GM20000 (cell line): ENCODE measurements around the gene TP53I13.
A peak's percentile ranks its signal among the peaks of the same experiment; 100 is the strongest.
"Not testable (repeated sequence)": the region's sequence is repeated elsewhere in the genome, so short reads cannot be mapped to it uniquely, and the experiment has no call there.

Experiments used
- DNase-seq: peaks from one replicate; pipeline ENCODE4 v3.0.0; 2012; ENCODE audit warnings: low spot score
- TF ChIP-seq, protein P1 (sequence below): IDR thresholded peaks from 2 replicates; pipeline ENCODE4 v1.5.1; 2012; ENCODE audit warnings: mild to moderate bottlenecking, control low read depth; ENCODE audit errors: extremely low read depth, missing control alignments

TP53I13 gene

DNA sequence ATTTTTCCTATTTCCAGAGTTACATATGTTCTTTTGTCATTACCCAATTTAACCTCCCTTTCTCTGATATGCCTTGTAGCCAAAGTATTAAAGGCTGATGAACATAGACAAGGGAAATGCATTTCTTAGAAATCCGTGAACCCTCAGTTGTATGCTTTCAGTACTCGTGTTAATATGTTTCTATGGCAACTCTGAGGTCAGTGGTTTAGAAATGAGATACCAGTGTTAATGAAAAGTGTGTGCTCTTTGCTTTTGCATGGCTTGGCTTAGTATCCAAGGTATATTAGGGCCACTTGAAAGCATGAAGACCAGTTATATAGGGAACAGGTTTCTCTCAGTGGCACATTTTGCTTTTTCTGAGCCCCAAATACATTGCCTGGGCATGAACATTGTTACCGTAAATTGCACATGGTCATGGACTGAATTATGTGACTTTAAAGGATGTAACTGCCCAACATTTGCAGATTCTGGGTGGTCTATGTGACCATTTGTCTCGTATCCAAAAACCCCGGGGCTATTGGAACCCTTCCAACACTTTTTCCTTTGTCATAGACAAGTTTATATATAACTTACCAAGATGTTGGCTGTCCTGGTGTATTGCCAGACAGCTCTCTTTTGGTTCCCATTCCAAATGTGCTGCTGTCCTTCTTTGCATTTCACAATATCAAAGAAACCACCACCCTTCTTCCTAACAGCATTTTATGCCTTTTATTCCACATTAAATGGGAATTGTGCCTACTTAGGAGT lies 19.2 kb upstream of the TP53I13 start:
- TF ChIP-seq, protein P1, sequence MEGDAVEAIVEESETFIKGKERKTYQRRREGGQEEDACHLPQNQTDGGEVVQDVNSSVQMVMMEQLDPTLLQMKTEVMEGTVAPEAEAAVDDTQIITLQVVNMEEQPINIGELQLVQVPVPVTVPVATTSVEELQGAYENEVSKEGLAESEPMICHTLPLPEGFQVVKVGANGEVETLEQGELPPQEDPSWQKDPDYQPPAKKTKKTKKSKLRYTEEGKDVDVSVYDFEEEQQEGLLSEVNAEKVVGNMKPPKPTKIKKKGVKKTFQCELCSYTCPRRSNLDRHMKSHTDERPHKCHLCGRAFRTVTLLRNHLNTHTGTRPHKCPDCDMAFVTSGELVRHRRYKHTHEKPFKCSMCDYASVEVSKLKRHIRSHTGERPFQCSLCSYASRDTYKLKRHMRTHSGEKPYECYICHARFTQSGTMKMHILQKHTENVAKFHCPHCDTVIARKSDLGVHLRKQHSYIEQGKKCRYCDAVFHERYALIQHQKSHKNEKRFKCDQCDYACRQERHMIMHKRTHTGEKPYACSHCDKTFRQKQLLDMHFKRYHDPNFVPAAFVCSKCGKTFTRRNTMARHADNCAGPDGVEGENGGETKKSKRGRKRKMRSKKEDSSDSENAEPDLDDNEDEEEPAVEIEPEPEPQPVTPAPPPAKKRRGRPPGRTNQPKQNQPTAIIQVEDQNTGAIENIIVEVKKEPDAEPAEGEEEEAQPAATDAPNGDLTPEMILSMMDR: no peak
- DNase-seq: peak; percentile 58

DNA sequence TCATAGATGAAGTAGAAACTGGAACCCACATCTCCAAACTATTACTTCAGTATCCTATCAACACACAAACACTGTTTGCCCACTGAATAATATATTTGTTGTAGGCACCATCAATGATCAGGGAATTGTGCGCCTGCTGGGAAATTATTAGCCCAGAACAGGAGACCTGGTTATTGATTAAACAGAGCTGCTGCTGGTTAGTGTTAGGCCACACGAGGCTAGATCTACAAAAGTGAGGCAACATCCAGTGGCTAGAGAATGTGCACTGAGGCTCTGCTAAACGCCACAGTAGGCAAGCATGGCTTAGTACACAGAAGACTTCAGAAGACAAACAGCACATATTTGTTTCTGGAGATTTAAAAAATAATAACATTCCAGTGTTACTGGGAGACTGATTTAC lies 12.7 kb upstream of the TP53I13 start:
- DNase-seq: no peak
- TF ChIP-seq, protein P1: no peak

DNA sequence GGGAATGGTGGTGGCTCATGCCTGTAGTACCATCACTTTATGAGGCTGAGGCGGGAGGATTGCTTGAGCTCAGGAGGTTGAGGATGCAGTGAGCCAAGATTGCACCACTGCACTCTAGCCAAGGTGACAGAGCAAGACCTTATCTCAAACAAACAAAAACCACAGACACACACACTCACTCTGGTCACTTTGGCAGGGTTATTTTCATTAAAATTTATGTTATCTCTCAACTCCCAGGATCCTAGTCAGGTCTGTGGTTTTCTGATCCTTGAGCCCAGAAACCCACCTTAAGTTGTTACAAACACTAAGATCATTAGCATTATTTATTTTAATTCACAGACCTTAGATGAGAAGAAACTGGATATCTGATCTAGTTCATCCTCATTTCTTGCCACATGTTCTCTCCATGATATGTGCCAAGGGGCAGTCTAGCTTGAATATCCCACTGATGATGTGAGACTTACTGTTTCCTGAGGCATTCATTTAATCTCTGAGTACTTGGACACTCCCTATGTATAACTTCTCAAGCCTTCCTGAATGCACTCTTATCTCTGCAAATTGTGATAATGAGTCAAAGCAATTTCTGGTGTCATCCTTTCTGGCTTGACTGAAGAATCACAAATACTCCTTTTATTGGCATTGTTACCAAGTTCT lies 11.3 kb upstream of the TP53I13 start:
- TF ChIP-seq, protein P1: no peak
- DNase-seq: no peak

DNA sequence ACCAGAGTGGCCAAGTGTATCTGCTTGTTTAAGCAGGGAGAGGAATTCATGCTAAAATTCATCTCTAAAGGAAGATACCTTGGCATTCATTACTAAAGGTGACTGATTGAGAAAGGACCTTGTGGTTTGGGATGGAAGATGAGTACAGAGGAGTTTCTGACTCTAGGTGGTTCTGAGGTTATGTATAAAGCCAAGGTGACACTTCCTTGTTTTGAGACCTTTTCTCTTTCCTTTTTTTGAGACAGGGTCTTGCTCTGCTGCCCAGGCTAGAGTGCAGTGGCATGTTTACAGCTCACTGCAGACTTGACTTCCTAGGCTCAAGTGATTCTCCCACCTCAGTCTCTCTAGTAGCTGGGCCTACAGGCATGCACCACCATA lies 10.8 kb upstream of the TP53I13 start:
- TF ChIP-seq, protein P1: no peak
- DNase-seq: no peak

DNA sequence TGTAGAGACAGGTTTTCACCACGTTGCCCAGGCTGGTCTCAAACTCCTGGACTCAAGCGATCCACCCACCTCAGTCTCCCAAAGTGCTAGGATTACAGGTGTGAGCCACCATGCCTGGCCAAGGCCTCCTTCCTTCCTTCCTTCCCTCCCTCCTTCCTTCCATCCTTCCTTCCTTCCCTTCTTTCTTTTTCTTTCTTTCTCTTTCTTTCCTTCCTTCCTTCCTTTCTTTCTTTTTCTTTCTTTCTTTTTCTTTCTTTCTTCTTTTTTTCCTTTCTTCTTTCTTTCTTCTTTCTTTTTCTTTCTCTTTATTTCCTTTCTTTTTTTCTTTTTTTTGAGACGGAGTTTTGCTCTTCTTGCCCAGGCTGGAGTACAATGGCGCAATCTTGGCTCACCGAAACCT lies 10.4 kb upstream of the TP53I13 start:
- DNase-seq: not testable (repeated sequence)

DNA sequence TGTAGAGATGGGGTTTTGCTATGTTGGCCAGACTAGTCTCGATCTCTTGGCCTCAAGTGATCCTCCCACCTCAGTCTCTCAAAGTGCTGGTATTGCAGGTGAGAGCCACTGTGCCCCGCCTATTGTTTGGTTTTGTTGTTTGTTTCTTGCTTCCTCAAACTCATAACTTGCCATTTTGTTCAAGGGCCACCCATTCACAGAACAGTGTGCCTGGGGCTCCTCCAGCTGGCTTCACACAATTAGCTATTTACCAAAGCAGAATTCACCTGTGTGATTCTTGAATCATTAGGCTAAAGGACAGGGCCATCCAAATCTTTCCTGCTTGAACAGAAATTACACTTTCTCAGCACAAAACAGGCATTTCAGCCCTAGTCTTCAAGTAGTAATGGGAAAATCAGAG lies 8.9 kb upstream of the TP53I13 start:
- TF ChIP-seq, protein P1: no peak
- DNase-seq: no peak

DNA sequence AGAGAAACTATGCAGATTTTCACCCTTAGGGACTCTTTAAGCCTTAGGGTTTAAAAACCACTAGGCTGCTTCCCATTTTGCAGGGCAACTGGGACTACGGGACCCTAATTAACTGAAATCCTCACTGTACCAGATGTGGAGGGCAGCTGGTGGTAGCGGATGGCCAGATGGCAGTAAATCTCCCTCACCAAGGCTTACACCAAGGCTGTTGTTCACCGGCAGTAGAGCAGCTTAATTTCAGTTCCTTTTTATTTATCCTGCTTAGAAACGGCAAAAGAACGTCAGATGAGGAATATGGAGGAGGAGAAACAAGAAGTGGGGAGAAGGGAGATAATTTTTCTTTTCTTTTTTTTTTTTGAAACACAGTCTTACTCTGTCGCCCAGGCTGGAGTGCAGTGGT lies 8.2 kb upstream of the TP53I13 start:
- TF ChIP-seq, protein P1: no peak
- DNase-seq: no peak
